ENCODE data around the gene KRTAP10-2.

KRTAP10-2 gene

GRCh38 chr21:44558695-44559094 is 7.4 kb upstream of the KRTAP10-2 start, which contains the start of gene KRTAP10-3:
TSS of gene KRTAP10-3 (minus strand) at chr21:44558795. CDS start at chr21:44558715, 80 bp downstream.
- TF ChIP-seq GATA3 (IDR thresholded peaks at IDR 0.05; ENCODE audit: low read depth, low read length): no peak
- no peak for TF ChIP-seq GATA2 (IDR thresholded peaks at IDR 0.05; ENCODE audit: low read depth, low read length)

GRCh38 chr21:44557491-44558328 is 6.4 kb upstream of the KRTAP10-2 start:
- no peak for TF ChIP-seq GATA2 (IDR thresholded peaks at IDR 0.05; ENCODE audit: low read depth, low read length)

- no peak for TF ChIP-seq GATA2 (IDR thresholded peaks at IDR 0.05; ENCODE audit: low read depth, low read length)
- TF ChIP-seq GATA3 (IDR thresholded peaks at IDR 0.05; ENCODE audit: low read depth, low read length): no peak
Measured at GRCh38 chr21:44556879-44557278, 5.6 kb upstream of the KRTAP10-2 start.

- TF ChIP-seq GATA2 (IDR thresholded peaks at IDR 0.05; ENCODE audit: low read depth, low read length) (no peak), GATA3 (IDR thresholded peaks at IDR 0.05; ENCODE audit: low read depth, low read length) (no peak)
Measured at GRCh38 chr21:44555200-44555875, 4.0 kb upstream of the KRTAP10-2 start.

- TF ChIP-seq GATA2 (IDR thresholded peaks at IDR 0.05; ENCODE audit: low read depth, low read length) (no peak), GATA3 (IDR thresholded peaks at IDR 0.05; ENCODE audit: low read depth, low read length) (no peak)
Measured at GRCh38 chr21:44552681-44553080, 1.4 kb upstream of the KRTAP10-2 start.

GRCh38 chr21:44552136-44552535 is 831 bp upstream of the KRTAP10-2 start:
- no peak for TF ChIP-seq GATA2 (IDR thresholded peaks at IDR 0.05; ENCODE audit: low read depth, low read length)
- TF ChIP-seq GATA3 (IDR thresholded peaks at IDR 0.05; ENCODE audit: low read depth, low read length): no peak

GRCh38 chr21:44550807-44551206 is 498 bp downstream of the KRTAP10-2 start:
- TF ChIP-seq GATA3 (IDR thresholded peaks at IDR 0.05; ENCODE audit: low read depth, low read length) (no peak), GATA2 (IDR thresholded peaks at IDR 0.05; ENCODE audit: low read depth, low read length) (no peak)

- TF ChIP-seq GATA2 (IDR thresholded peaks at IDR 0.05; ENCODE audit: low read depth, low read length) (no peak), GATA3 (IDR thresholded peaks at IDR 0.05; ENCODE audit: low read depth, low read length) (no peak)
Measured at GRCh38 chr21:44549525-44550211, 1.6 kb downstream of the KRTAP10-2 start.

GRCh38 chr21:44548922-44549321 is 2.4 kb downstream of the KRTAP10-2 start:
- TF ChIP-seq GATA2 (IDR thresholded peaks at IDR 0.05; ENCODE audit: low read depth, low read length) (no peak), GATA3 (IDR thresholded peaks at IDR 0.05; ENCODE audit: low read depth, low read length) (no peak)

- no peak for TF ChIP-seq GATA3 (IDR thresholded peaks at IDR 0.05; ENCODE audit: low read depth, low read length)
- TF ChIP-seq GATA2 (IDR thresholded peaks at IDR 0.05; ENCODE audit: low read depth, low read length): no peak
Measured at GRCh38 chr21:44548381-44548780, 2.9 kb downstream of the KRTAP10-2 start.

GRCh38 chr21:44547656-44548331 is 3.5 kb downstream of the KRTAP10-2 start:
- TF ChIP-seq GATA2 (IDR thresholded peaks at IDR 0.05; ENCODE audit: low read depth, low read length) (no peak), GATA3 (IDR thresholded peaks at IDR 0.05; ENCODE audit: low read depth, low read length) (no peak)

GRCh38 chr21:44544566-44544965 is 6.7 kb downstream of the KRTAP10-2 start:
- no peak for TF ChIP-seq GATA3 (IDR thresholded peaks at IDR 0.05; ENCODE audit: low read depth, low read length)
- TF ChIP-seq GATA2 (IDR thresholded peaks at IDR 0.05; ENCODE audit: low read depth, low read length): no peak

- TF ChIP-seq GATA2 (IDR thresholded peaks at IDR 0.05; ENCODE audit: low read depth, low read length) (no peak), GATA3 (IDR thresholded peaks at IDR 0.05; ENCODE audit: low read depth, low read length) (no peak)
Measured at GRCh38 chr21:44542716-44543115, 8.6 kb downstream of the KRTAP10-2 start.

All from SH-SY5Y (cell line).